ENCODE measurements around the gene DOK6. TPM values are rescaled to one million over a fixed set of nuclear protein-coding genes. Genes with fewer than 3 reads are reported as not detected.

The DOK6 gene
- total RNA-seq, 1 donor, result 3.6 TPM

GRCh38 chr18:69894467-69894866 lies 493.8 kb downstream of the DOK6 start:
- Histone ChIP-seq H3K36me3 (ENCODE audit: insufficient read depth, low read length) (no peaks in the 10 kb centered on the region), H3K4me1 (ENCODE audit: insufficient read depth, low read length) (no peaks in the 10 kb centered on the region), H3K27me3 (ENCODE audit: insufficient read depth, low read length) (no peaks in the 10 kb centered on the region), H3K27ac (ENCODE audit: low read depth, low read length) (no peak overlapping the region), H3K4me2 (ENCODE audit: insufficient read depth, low read length) (no peak overlapping the region), H4K20me1 (ENCODE audit: insufficient read depth, low read length) (no peaks in the 10 kb centered on the region), H3K4me3 (ENCODE audit: insufficient read depth, low read length) (no peak overlapping the region), H3K79me2 (ENCODE audit: insufficient read depth, low read length) (no peaks in the 10 kb centered on the region), H3K9me3 (ENCODE audit: low read depth, low read length) (no peaks in the 10 kb centered on the region), H2AFZ (ENCODE audit: low read length) (no peak overlapping the region)
- TF ChIP-seq CTCF (IDR thresholded peaks at IDR 0.05; ENCODE audit: extremely low read depth, low read depth, low read length), result no peak
- no peak for DNase-seq (ENCODE audit: insufficient read length, low spot score, missing footprints)

- H3K79me2 ChIP-seq (ENCODE audit: insufficient read depth, low read length), result no peaks in the 10 kb centered on the region
- no peak overlapping the region for H3K4me2 ChIP-seq (ENCODE audit: insufficient read depth, low read length)
- no peaks in the 10 kb centered on the region for H3K36me3 ChIP-seq (ENCODE audit: insufficient read depth, low read length)
- no peak for TF ChIP-seq CTCF (IDR thresholded peaks at IDR 0.05; ENCODE audit: extremely low read depth, low read depth, low read length)
- no peak overlapping the region for H3K4me3 ChIP-seq (ENCODE audit: insufficient read depth, low read length)
- no peaks in the 10 kb centered on the region for H3K9me3 ChIP-seq (ENCODE audit: low read depth, low read length)
- no peak overlapping the region for H2AFZ ChIP-seq (ENCODE audit: low read length)
- no peaks in the 10 kb centered on the region for H3K4me1 ChIP-seq (ENCODE audit: insufficient read depth, low read length)
- H3K27ac ChIP-seq (ENCODE audit: low read depth, low read length), result no peak overlapping the region
- H4K20me1 ChIP-seq (ENCODE audit: insufficient read depth, low read length), result no peaks in the 10 kb centered on the region
- DNase-seq (ENCODE audit: insufficient read length, low spot score, missing footprints), result no peak
- H3K27me3 ChIP-seq (ENCODE audit: insufficient read depth, low read length), result no peaks in the 10 kb centered on the region
These were observed 494.7 kb downstream of the DOK6 start for GRCh38 chr18:69895066-69896047.

- Histone ChIP-seq H3K4me1 (ENCODE audit: insufficient read depth, low read length) (no peaks in the 10 kb centered on the region), H3K9me3 (ENCODE audit: low read depth, low read length) (no peaks in the 10 kb centered on the region), H3K36me3 (ENCODE audit: insufficient read depth, low read length) (no peaks in the 10 kb centered on the region), H3K27me3 (ENCODE audit: insufficient read depth, low read length) (no peaks in the 10 kb centered on the region), H4K20me1 (ENCODE audit: insufficient read depth, low read length) (no peaks in the 10 kb centered on the region), H3K79me2 (ENCODE audit: insufficient read depth, low read length) (no peaks in the 10 kb centered on the region), H3K4me2 (ENCODE audit: insufficient read depth, low read length) (no peak overlapping the region), H3K4me3 (ENCODE audit: insufficient read depth, low read length) (no peak overlapping the region), H2AFZ (ENCODE audit: low read length) (no peak overlapping the region), H3K27ac (ENCODE audit: low read depth, low read length) (no peak overlapping the region)
- TF ChIP-seq CTCF (IDR thresholded peaks at IDR 0.05; ENCODE audit: extremely low read depth, low read depth, low read length), result no peak
- DNase-seq (ENCODE audit: insufficient read length, low spot score, missing footprints), result no peak
These were observed 496.9 kb downstream of the DOK6 start for GRCh38 chr18:69897397-69898108.

All from osteoblast (primary cell).